Measurements from ENCODE around the gene DND1. TPM values are rescaled to one million over a fixed set of nuclear protein-coding genes. Genes with fewer than 3 reads are reported as not detected.
"Not testable (repeated sequence)": the region's sequence is repeated elsewhere in the genome, so short reads cannot be mapped to it uniquely, and the experiment has no call there.

DND1 gene
- total RNA-seq, 6 experiments from 2014 or later, result 0.27 to 1.4 (median 0.69) TPM

DNA sequence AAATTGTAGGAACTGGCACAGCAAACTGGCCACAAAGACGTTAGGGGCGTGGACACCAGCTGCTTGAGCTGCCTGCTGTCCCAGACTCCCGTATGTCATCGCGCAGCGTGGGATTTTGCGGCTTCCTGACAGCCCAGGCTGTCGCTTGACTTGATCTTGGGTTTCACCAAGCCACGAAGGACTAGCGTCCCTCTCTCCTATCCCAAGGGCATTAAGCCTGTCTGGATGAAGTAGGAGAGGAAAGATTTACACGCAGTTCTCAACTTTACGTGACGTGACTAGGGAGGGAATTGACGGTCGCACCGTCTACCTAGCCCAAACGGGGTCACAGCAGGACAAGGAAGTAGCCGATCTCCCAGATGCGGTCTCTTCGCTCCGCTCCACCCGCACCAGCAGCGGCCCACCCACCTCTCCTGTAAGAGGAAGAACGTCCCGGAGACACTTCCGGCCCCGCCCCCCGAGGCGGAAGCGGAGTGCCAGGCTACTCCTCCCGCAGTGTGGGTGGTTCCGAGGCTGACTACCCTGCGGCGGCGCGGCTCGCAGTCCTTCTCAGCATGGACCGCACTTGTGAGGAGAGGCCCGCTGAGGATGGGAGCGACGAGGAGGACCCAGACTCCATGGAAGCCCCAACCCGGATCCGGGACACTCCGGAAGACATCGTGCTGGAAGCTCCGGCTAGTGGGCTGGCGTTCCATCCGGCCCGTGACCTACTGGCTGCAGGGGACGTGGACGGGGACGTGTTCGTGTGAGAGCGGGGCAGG, 8.8 kb downstream of the DND1 start, which contains the start of gene WDR55:
TSS of gene WDR55 (plus strand) at position 546 of the 761 bp plus-strand sequence. CDS start at position 555, 9 bp downstream.
- Histone ChIP-seq H3K9me3 (no peaks in the 10 kb centered on the region), H3K36me3 (peaks cover 0 to 52% (median 19%) of the 10 kb centered on the region in 4 donors), H3K4me1 (peaks cover 0 to 19% (median 4%) of the 10 kb centered on the region in 4 donors), H3K27me3 (no peaks in the 10 kb centered on the region), H3K27ac (peak within 1 kb of the TSS; percentile 54 to 88 (median 73)), H3K4me3 (peak within 1 kb of the TSS; percentile 56 to 84 (median 83))
- DNase-seq, result peak; percentile 98
- WGBS (ENCODE audit: insufficient coverage, low coverage, low lambda C conversion rate, missing lambda C conversion rate), result 1% methylated on average over 13 of the region's 54 CpGs
- ATAC-seq, result peak; percentile 98 to 99 (median 99)
- intact Hi-C loops (cut with DNase I), result no loop called here
- peak; percentile 85 for TF ChIP-seq POLR2A (IDR thresholded peaks at IDR 0.05)
- TF ChIP-seq, protein P1, sequence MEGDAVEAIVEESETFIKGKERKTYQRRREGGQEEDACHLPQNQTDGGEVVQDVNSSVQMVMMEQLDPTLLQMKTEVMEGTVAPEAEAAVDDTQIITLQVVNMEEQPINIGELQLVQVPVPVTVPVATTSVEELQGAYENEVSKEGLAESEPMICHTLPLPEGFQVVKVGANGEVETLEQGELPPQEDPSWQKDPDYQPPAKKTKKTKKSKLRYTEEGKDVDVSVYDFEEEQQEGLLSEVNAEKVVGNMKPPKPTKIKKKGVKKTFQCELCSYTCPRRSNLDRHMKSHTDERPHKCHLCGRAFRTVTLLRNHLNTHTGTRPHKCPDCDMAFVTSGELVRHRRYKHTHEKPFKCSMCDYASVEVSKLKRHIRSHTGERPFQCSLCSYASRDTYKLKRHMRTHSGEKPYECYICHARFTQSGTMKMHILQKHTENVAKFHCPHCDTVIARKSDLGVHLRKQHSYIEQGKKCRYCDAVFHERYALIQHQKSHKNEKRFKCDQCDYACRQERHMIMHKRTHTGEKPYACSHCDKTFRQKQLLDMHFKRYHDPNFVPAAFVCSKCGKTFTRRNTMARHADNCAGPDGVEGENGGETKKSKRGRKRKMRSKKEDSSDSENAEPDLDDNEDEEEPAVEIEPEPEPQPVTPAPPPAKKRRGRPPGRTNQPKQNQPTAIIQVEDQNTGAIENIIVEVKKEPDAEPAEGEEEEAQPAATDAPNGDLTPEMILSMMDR (IDR thresholded peaks at IDR 0.05), result no peak

DNA sequence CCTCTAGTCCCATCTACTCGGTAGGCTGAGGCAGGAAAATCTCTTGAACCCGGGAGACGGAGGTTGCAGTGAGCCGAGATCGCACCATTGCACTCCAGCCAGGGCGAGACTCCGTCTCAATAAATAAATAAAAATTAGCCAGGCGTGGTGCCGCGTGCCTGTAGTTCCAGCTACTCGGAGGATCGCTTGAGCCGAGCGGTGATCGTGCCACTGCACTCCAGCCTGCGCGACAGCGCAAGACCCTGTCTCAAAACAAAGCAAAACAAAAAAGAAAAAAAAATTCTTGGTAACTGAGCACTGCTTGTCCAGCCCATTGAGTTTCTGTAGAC, 9.4 kb downstream of the DND1 start:
- H3K9me3 ChIP-seq, result no peaks in the 10 kb centered on the region
- peak overlapping the region; percentile 54 to 88 (median 73) for H3K27ac ChIP-seq
- H3K36me3 ChIP-seq, result peaks cover 0 to 52% (median 20%) of the 10 kb centered on the region in 4 donors
- TF ChIP-seq POLR2A (IDR thresholded peaks at IDR 0.05), result no peak
- TF ChIP-seq, protein P1 (IDR thresholded peaks at IDR 0.05), result no peak
- peak overlapping the region; percentile 56 to 84 (median 83) for H3K4me3 ChIP-seq
- H3K27me3 ChIP-seq, result no peaks in the 10 kb centered on the region
- DNase-seq (peak in 1 of 3 donors; percentile 27), ATAC-seq (peak; percentile 1 to 35 (median 12))
- intact Hi-C loops (cut with DNase I), result no loop called here
- H3K4me1 ChIP-seq, result peaks cover 0 to 19% (median 4%) of the 10 kb centered on the region in 4 donors
- WGBS (ENCODE audit: insufficient coverage, low coverage, low lambda C conversion rate, missing lambda C conversion rate), result 6% methylated on average over 18 of the region's 18 CpGs

DNA sequence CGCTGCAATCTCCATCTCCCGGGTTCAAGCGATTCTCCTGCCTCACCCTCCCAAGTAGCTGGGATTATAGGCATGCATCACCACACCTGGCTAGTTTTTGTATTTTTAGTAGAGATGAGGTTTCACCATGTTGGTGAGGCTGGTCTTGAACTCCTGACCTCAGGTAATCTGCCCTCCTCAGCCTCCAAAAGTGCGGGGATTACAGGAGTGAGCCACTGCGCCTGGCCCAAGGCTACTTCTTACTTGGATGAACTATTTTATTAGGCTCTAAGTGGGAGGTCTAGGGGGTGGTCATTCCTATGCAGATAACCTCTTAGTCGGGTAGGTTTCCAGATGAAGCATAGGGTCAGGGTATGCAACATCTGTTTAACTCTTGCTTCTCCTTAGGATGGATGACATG, 13.0 kb downstream of the DND1 start:
- H3K4me3 ChIP-seq; ATAC-seq; H3K4me1 ChIP-seq; H3K27ac ChIP-seq; intact Hi-C loops (cut with DNase I); DNase-seq; H3K27me3 ChIP-seq; H3K9me3 ChIP-seq: not testable (repeated sequence)
- 89% methylated on average over 6 of the region's 6 CpGs for WGBS (ENCODE audit: insufficient coverage, low coverage, low lambda C conversion rate, missing lambda C conversion rate)
- peaks cover 5 to 76% (median 33%) of the 10 kb centered on the region in 4 donors for H3K36me3 ChIP-seq

GRCh38 chr5:140658870-140659269, 14.5 kb downstream of the DND1 start:
- intact Hi-C loops (cut with DNase I), result no loop called here
- DNase-seq, result no peak
- ATAC-seq, result no peak

More at GRCh38 chr5:140658870-140659269, 14.5 kb downstream of the DND1 start:
- WGBS (ENCODE audit: insufficient coverage, low coverage, low lambda C conversion rate, missing lambda C conversion rate), result 95% methylated on average over 17 of the region's 17 CpGs
- no peak overlapping the region for H3K27ac ChIP-seq
- H3K36me3 ChIP-seq, result peaks cover 5 to 91% (median 43%) of the 10 kb centered on the region in 4 donors
- H3K9me3 ChIP-seq, result no peaks in the 10 kb centered on the region
- TF ChIP-seq POLR2A (IDR thresholded peaks at IDR 0.05), result no peak
- TF ChIP-seq, protein P1 (IDR thresholded peaks at IDR 0.05), result no peak
- H3K27me3 ChIP-seq, result no peaks in the 10 kb centered on the region
- H3K4me3 ChIP-seq, result no peak overlapping the region
- peaks cover 0 to 2% (median 0%) of the 10 kb centered on the region in 4 donors for H3K4me1 ChIP-seq

All from right lobe of liver (tissue), 6 donors.